Ascending aorta (tissue), 2 donors: ENCODE measurements around the gene ARHGAP27. TPM values are rescaled to one million over a fixed set of nuclear protein-coding genes. Genes with fewer than 3 reads are reported as not detected.
"Not testable (repeated sequence)": the region's sequence is repeated elsewhere in the genome, so short reads cannot be mapped to it uniquely, and the experiment has no call there.

Source experiments
- DNase-seq, 2 donors: peaks; one replicate each; pipeline ENCODE4 v3.0.0-alpha.2; 2019; ENCODE audit warnings: low spot score in 2 of 2
- H3K27ac ChIP-seq, 2 donors: fragments of 200-600 bp; sonication (generic); one replicate each; pipeline ENCODE4 v1.5.1; 2016 to 2017; ENCODE audit warnings: mild to moderate bottlenecking in 1 of 2
- H3K27me3 ChIP-seq: fragments of 200-600 bp; sonication (generic); one replicate; pipeline ENCODE4 v1.5.1; 2017
- H3K36me3 ChIP-seq, 2 donors: fragments of 200-600 bp; sonication (generic); one replicate each; pipeline ENCODE4 v1.5.1; 2016
- H3K4me1 ChIP-seq, 2 donors: fragments of 200-600 bp; sonication (generic); one replicate each; pipeline ENCODE4 v1.5.1; 2016 to 2017; ENCODE audit warnings: mild to moderate bottlenecking in 1 of 2
- H3K4me3 ChIP-seq, 2 donors: fragments of 200-600 bp; sonication (generic); one replicate each; pipeline ENCODE4 v1.5.1; 2016 to 2017; ENCODE audit warnings: mild to moderate bottlenecking in 1 of 2
- H3K9me3 ChIP-seq, 2 donors: fragments of 200-600 bp; sonication (generic); one replicate each; pipeline ENCODE4 v1.5.1; 2016
- intact Hi-C: fragments of 100-400 bp; cut with DNase I; formaldehyde crosslinking; loops from one replicate; pipeline ENCODE4 v1.15.1; 2023
- total RNA-seq: library from RNA; depleted of rRNA; stranded (reverse); fragments of >200 nt; gene quantifications from one replicate; pipeline ENCODE4 v1.1.0, GENCODE V29; 2016
- TF ChIP-seq, protein P1 (sequence below), 3 experiments: fragments of 200-600 bp in 2 of 3; fragments of 450-650 bp in 1 of 3; sonication (generic) in 2 of 3; IDR thresholded peaks; one replicate each; pipeline ENCODE4 v1.5.1; 2016 to 2019; ENCODE audit warnings: antibody characterized with exemption in 3 of 3, mild to moderate bottlenecking in 1 of 3, moderate library complexity in 1 of 3

Gene ARHGAP27
- 80.6 TPM for total RNA-seq

- intact Hi-C loops = no loop called here
Measured at GRCh38 chr17:45432405-45433158, at the start of gene ARHGAP27. ARHGAP27 (minus strand) TSS chr17:45432870; CDS start chr17:45430279, 2,591 bp downstream.

GRCh38 chr17:45482317-45482716 is 49.6 kb upstream of the ARHGAP27 start:
- intact Hi-C loops, H3K27ac ChIP-seq, H3K27me3 ChIP-seq, H3K4me3 ChIP-seq, H3K9me3 ChIP-seq, H3K4me1 ChIP-seq, DNase-seq: not testable (repeated sequence)
- H3K36me3 ChIP-seq = peaks cover 4 to 13% of the 10 kb centered on the region in 2 donors

More at GRCh38 chr17:45432405-45433158, at the start of gene ARHGAP27:
- no peak for DNase-seq
- H3K27me3 ChIP-seq = peaks cover 11% of the 10 kb centered on the region
- TF ChIP-seq, protein P1, sequence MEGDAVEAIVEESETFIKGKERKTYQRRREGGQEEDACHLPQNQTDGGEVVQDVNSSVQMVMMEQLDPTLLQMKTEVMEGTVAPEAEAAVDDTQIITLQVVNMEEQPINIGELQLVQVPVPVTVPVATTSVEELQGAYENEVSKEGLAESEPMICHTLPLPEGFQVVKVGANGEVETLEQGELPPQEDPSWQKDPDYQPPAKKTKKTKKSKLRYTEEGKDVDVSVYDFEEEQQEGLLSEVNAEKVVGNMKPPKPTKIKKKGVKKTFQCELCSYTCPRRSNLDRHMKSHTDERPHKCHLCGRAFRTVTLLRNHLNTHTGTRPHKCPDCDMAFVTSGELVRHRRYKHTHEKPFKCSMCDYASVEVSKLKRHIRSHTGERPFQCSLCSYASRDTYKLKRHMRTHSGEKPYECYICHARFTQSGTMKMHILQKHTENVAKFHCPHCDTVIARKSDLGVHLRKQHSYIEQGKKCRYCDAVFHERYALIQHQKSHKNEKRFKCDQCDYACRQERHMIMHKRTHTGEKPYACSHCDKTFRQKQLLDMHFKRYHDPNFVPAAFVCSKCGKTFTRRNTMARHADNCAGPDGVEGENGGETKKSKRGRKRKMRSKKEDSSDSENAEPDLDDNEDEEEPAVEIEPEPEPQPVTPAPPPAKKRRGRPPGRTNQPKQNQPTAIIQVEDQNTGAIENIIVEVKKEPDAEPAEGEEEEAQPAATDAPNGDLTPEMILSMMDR (IDR thresholded peaks at IDR 0.05) = no peak
- peaks cover 21 to 25% of the 10 kb centered on the region in 2 donors for H3K36me3 ChIP-seq
- peak within 1 kb of the TSS; percentile 54 to 59 for H3K4me3 ChIP-seq
- H3K4me1 ChIP-seq = peaks cover 17 to 25% of the 10 kb centered on the region in 2 donors
- no peaks in the 10 kb centered on the region for H3K9me3 ChIP-seq
- no peak within 1 kb of the TSS for H3K27ac ChIP-seq

- H3K27me3 ChIP-seq, H3K9me3 ChIP-seq, H3K4me1 ChIP-seq, intact Hi-C loops, DNase-seq, H3K27ac ChIP-seq, H3K4me3 ChIP-seq: not testable (repeated sequence)
- H3K36me3 ChIP-seq = peaks cover 20 to 53% of the 10 kb centered on the region in 2 donors
Measured at GRCh38 chr17:45475436-45475835, 42.8 kb upstream of the ARHGAP27 start.

DNA sequence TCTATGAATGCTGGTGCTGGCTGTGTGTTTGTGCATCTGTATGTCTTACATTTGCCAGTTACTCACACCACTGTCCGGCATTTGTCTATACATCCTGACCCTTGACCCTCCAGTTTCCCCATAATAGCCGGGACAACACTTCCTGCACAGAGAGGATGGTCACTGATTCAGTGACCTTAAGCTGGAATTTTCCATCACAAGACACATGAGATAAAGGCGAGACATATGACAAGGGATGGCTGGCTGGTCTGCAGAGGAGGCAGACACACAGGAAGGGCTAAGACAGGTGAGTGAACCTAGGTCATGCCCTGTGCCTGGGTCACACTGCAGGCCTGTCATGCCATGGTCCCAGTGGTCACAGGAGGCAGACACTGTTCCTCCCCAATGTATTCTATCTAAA is 39.6 kb upstream of the ARHGAP27 start:
- DNase-seq, H3K9me3 ChIP-seq, H3K4me1 ChIP-seq, intact Hi-C loops, H3K27me3 ChIP-seq, H3K4me3 ChIP-seq, H3K27ac ChIP-seq: not testable (repeated sequence)
- H3K36me3 ChIP-seq = peaks cover 20 to 58% of the 10 kb centered on the region in 2 donors

- DNase-seq, H3K4me3 ChIP-seq, H3K4me1 ChIP-seq, intact Hi-C loops, H3K9me3 ChIP-seq, H3K27ac ChIP-seq, H3K27me3 ChIP-seq: not testable (repeated sequence)
- H3K36me3 ChIP-seq = peaks cover 14 to 34% of the 10 kb centered on the region in 2 donors
Measured at GRCh38 chr17:45469204-45469563, 36.5 kb upstream of the ARHGAP27 start.

GRCh38 chr17:45468293-45469203 is 35.9 kb upstream of the ARHGAP27 start:
- H3K4me1 ChIP-seq, H3K4me3 ChIP-seq, DNase-seq, H3K9me3 ChIP-seq, intact Hi-C loops, H3K27ac ChIP-seq, H3K27me3 ChIP-seq: not testable (repeated sequence)
- peaks cover 14 to 29% of the 10 kb centered on the region in 2 donors for H3K36me3 ChIP-seq

GRCh38 chr17:45461524-45462327 is 29.1 kb upstream of the ARHGAP27 start:
- peak in 1 of 2 donors; percentile 70 for DNase-seq
- H3K9me3 ChIP-seq, H3K36me3 ChIP-seq, H3K27me3 ChIP-seq, H3K4me1 ChIP-seq, H3K4me3 ChIP-seq, intact Hi-C loops: not testable (repeated sequence)
- H3K27ac ChIP-seq = peak overlapping the region in 1 of 2 donors; percentile 32

- DNase-seq = not testable (repeated sequence)
- H3K36me3 ChIP-seq = peaks cover 6 to 19% of the 10 kb centered on the region in 2 donors
Measured at GRCh38 chr17:45460422-45460821, 27.8 kb upstream of the ARHGAP27 start.

GRCh38 chr17:45454341-45454740 is 21.7 kb upstream of the ARHGAP27 start:
- peaks cover 19 to 49% of the 10 kb centered on the region in 2 donors for H3K36me3 ChIP-seq
- intact Hi-C loops, H3K4me3 ChIP-seq, H3K4me1 ChIP-seq, H3K27me3 ChIP-seq, H3K9me3 ChIP-seq, H3K27ac ChIP-seq, DNase-seq: not testable (repeated sequence)

More at GRCh38 chr17:45460422-45460821, 27.8 kb upstream of the ARHGAP27 start:
- H3K27ac ChIP-seq, H3K9me3 ChIP-seq, H3K27me3 ChIP-seq, H3K4me3 ChIP-seq, H3K4me1 ChIP-seq, intact Hi-C loops: not testable (repeated sequence)

GRCh38 chr17:45453731-45454130 is 21.1 kb upstream of the ARHGAP27 start:
- peaks cover 19 to 55% of the 10 kb centered on the region in 2 donors for H3K36me3 ChIP-seq
- intact Hi-C loops, H3K4me1 ChIP-seq, H3K27ac ChIP-seq, DNase-seq, H3K27me3 ChIP-seq, H3K4me3 ChIP-seq, H3K9me3 ChIP-seq: not testable (repeated sequence)

- H3K4me1 ChIP-seq, H3K9me3 ChIP-seq, intact Hi-C loops, H3K4me3 ChIP-seq, H3K27ac ChIP-seq, H3K27me3 ChIP-seq, DNase-seq: not testable (repeated sequence)
- peaks cover 19 to 58% of the 10 kb centered on the region in 2 donors for H3K36me3 ChIP-seq
Measured at GRCh38 chr17:45453225-45453534, 20.5 kb upstream of the ARHGAP27 start.
